Thoracic aorta (tissue), 2 donors: ENCODE measurements around the gene FAM13A. TPM values are rescaled to one million over a fixed set of nuclear protein-coding genes. Genes with fewer than 3 reads are reported as not detected.
"Not testable (repeated sequence)": the region's sequence is repeated elsewhere in the genome, so short reads cannot be mapped to it uniquely, and the experiment has no call there.

ENCODE experiments used
- ATAC-seq: fragments of 150-250 bp; one replicate; pipeline ENCODE4 v1.8.0; 2017; ENCODE audit warnings: low read depth; ENCODE audit not compliant: insufficient number of reproducible peaks, low FRiP score
- DNase-seq: peaks from one replicate; pipeline ENCODE4 v3.0.0-alpha.2; 2020; ENCODE audit warnings: low spot score
- H3K27ac ChIP-seq, 2 donors: fragments of 200-600 bp; sonication (generic); 1 replicate in 1 of 2; 2 replicates in 1 of 2; pipeline ENCODE4 v1.5.1; 2016; ENCODE audit warnings: mild to moderate bottlenecking in 2 of 2, moderate library complexity in 2 of 2
- H3K27me3 ChIP-seq: fragments of 200-600 bp; sonication (generic); replicated peaks from 2 replicates; pipeline ENCODE4 v1.6.0; 2016; ENCODE audit warnings: mild to moderate bottlenecking; ENCODE audit not compliant: insufficient read depth
- H3K36me3 ChIP-seq: fragments of 200-600 bp; sonication (generic); one replicate; pipeline ENCODE4 v1.5.1; 2016
- H3K4me1 ChIP-seq, 2 donors: fragments of 200-600 bp; sonication (generic); 1 replicate in 1 of 2; 2 replicates in 1 of 2; pipeline versions ENCODE4 v1.5.1 to v1.6.0; 2016; ENCODE audit warnings: low read depth in 2 of 2, mild to moderate bottlenecking in 1 of 2; ENCODE audit not compliant: control insufficient read depth in 1 of 2
- H3K4me3 ChIP-seq: fragments of 200-600 bp; sonication (generic); 2 replicates; pipeline ENCODE4 v1.5.1; 2016; ENCODE audit warnings: mild to moderate bottlenecking
- H3K9me3 ChIP-seq: fragments of 200-600 bp; sonication (generic); 2 replicates; pipeline ENCODE4 v1.5.1; 2016
- CTCF ChIP-seq: fragments of 200-600 bp; sonication (generic); IDR thresholded peaks from one replicate; pipeline ENCODE4 v1.5.1; 2019; ENCODE audit warnings: antibody characterized with exemption
- total RNA-seq, 2 donors: library from RNA; depleted of rRNA; stranded (reverse); fragments of >200 nt; gene quantifications; one replicate each; pipeline versions ENCODE4 v1.1.0 to v1.2.3, GENCODE V29; 2016

The FAM13A gene
- total RNA-seq, 2 donors from 2014 or later = 27.3 to 32.5 TPM

- no peak for TF ChIP-seq CTCF
- ATAC-seq (no peak), DNase-seq (no peak)
- H3K27me3 ChIP-seq = no peaks in the 10 kb centered on the region
- no peak overlapping the region for H3K27ac ChIP-seq
- no peaks in the 10 kb centered on the region for H3K36me3 ChIP-seq
- H3K4me1 ChIP-seq = no peaks in the 10 kb centered on the region
- no peaks in the 10 kb centered on the region for H3K9me3 ChIP-seq
- H3K4me3 ChIP-seq = no peak overlapping the region
Measured at GRCh38 chr4:88928852-88929251, 128.1 kb downstream of the FAM13A start.

- no peak for TF ChIP-seq CTCF
- DNase-seq (no peak), ATAC-seq (no peak)
- Histone ChIP-seq H3K36me3 (no peaks in the 10 kb centered on the region), H3K4me1 (no peaks in the 10 kb centered on the region), H3K27ac (no peak overlapping the region), H3K9me3 (no peaks in the 10 kb centered on the region), H3K27me3 (no peaks in the 10 kb centered on the region), H3K4me3 (no peak overlapping the region)
Measured at GRCh38 chr4:88927420-88927819, 129.6 kb downstream of the FAM13A start.

GRCh38 chr4:88919056-88919455 lies 137.9 kb downstream of the FAM13A start:
- ATAC-seq = no peak
- no peak for DNase-seq
- H3K9me3 ChIP-seq = no peaks in the 10 kb centered on the region
- no peaks in the 10 kb centered on the region for H3K4me1 ChIP-seq
- H3K36me3 ChIP-seq = no peaks in the 10 kb centered on the region
- no peak overlapping the region for H3K4me3 ChIP-seq
- no peaks in the 10 kb centered on the region for H3K27me3 ChIP-seq
- no peak overlapping the region for H3K27ac ChIP-seq
- TF ChIP-seq CTCF = no peak

GRCh38 chr4:88913181-88913580 lies 143.8 kb downstream of the FAM13A start:
- not testable (repeated sequence) for H3K27me3 ChIP-seq, ATAC-seq, H3K36me3 ChIP-seq, H3K9me3 ChIP-seq, DNase-seq, H3K4me3 ChIP-seq, H3K4me1 ChIP-seq, H3K27ac ChIP-seq

- ATAC-seq = no peak
- H3K27me3 ChIP-seq = no peaks in the 10 kb centered on the region
- no peak overlapping the region for H3K4me3 ChIP-seq
- no peaks in the 10 kb centered on the region for H3K36me3 ChIP-seq
- H3K4me1 ChIP-seq = no peaks in the 10 kb centered on the region
- no peak for TF ChIP-seq CTCF
- H3K27ac ChIP-seq = no peak overlapping the region
- no peaks in the 10 kb centered on the region for H3K9me3 ChIP-seq
- no peak for DNase-seq
Measured at GRCh38 chr4:88911246-88912212, 145.5 kb downstream of the FAM13A start.
